SK-N-SH (cell line): ENCODE data around the gene ENOX1. TPM values are rescaled to one million over a fixed set of nuclear protein-coding genes. Genes with fewer than 3 reads are reported as not detected.

Experiments used
- CTCF ChIA-PET: fragments of 300-600, 350-600 bp; formaldehyde crosslinking; extraction: SDS; loops from one replicate; lab custom pipeline; 2021; lab: Yijun Ruan, JAX
- POLR2A ChIA-PET: fragments of 350-600 bp; sonication (Branson Sonifier 250); formaldehyde crosslinking; extraction: SDS; loops from one replicate; lab custom pipeline; 2020; ENCODE audit warnings: antibody characterized with exemption, inconsistent platforms; lab: Yijun Ruan, JAX
- DNase-seq: peaks from one replicate; pipeline ENCODE4 v3.0.0; 2012
- H2AFZ ChIP-seq: fragments of 200-600 bp; sonication (generic); 2 replicates; pipeline ENCODE4 v1.8.1; 2016; ENCODE audit warnings: antibody characterized with exemption, mild to moderate bottlenecking, low read depth
- H3F3A ChIP-seq: fragments of 200-600 bp; sonication (generic); replicated peaks from 2 replicates; pipeline ENCODE3; 2016; ENCODE audit warnings: antibody characterized with exemption, mild to moderate bottlenecking; ENCODE audit not compliant: insufficient read depth
- H3K27ac ChIP-seq, 2 experiments: fragments of 200-500 bp in 1 of 2; fragments of 200-600 bp in 1 of 2; sonication (Bioruptor generic) in 1 of 2; sonication (generic), shearing (Covaris generic) in 1 of 2; 2 replicates each; pipeline versions ENCODE4 v1.5.1 to v1.6.1; 2014 to 2016; ENCODE audit warnings: low read depth in 2 of 2, inconsistent platforms in 1 of 2, low read length in 1 of 2, mild to moderate bottlenecking in 1 of 2, mixed read lengths in 1 of 2
- H3K27me3 ChIP-seq: fragments of 200-600 bp; sonication (generic), shearing (Covaris generic); 2 replicates; pipeline ENCODE4 v1.6.1; 2016; ENCODE audit warnings: mixed run types; ENCODE audit not compliant: insufficient read depth
- H3K36me3 ChIP-seq, 2 experiments: fragments of 200-500 bp in 1 of 2; fragments of 200-600 bp in 1 of 2; sonication (Bioruptor generic) in 1 of 2; sonication (generic) in 1 of 2; replicated peaks in 1 of 2; 2 replicates each; pipeline versions ENCODE3 to v1.5.1; 2014 to 2016; ENCODE audit warnings: low read length in 1 of 2, mild to moderate bottlenecking in 1 of 2; ENCODE audit not compliant: insufficient read depth in 2 of 2, control insufficient read depth in 1 of 2
- H3K4me1 ChIP-seq, 2 experiments: fragments of 200-500 bp in 1 of 2; fragments of 200-600 bp in 1 of 2; sonication (Bioruptor generic) in 1 of 2; sonication (generic), shearing (Covaris generic) in 1 of 2; 2 replicates each; pipeline versions ENCODE4 v1.5.1 to v1.6.1; 2014 to 2016; ENCODE audit warnings: low read depth in 1 of 2, low read length in 1 of 2, mixed run types in 1 of 2; ENCODE audit not compliant: insufficient read depth in 2 of 2, control insufficient read depth in 1 of 2
- H3K4me2 ChIP-seq: fragments of 200-600 bp; sonication (generic), shearing (Covaris generic); 2 replicates; pipeline ENCODE4 v1.6.1; 2017; ENCODE audit warnings: mixed run types
- H3K4me3 ChIP-seq, 2 experiments: fragments of 200-500 bp in 1 of 2; fragments of 200-600 bp in 1 of 2; sonication (Bioruptor generic) in 1 of 2; sonication (generic), shearing (Covaris generic) in 1 of 2; 2 replicates each; pipeline versions ENCODE4 v1.5.1 to v1.8.1; 2014 to 2016; ENCODE audit warnings: low read depth in 2 of 2, inconsistent platforms in 1 of 2, low read length in 1 of 2, mild to moderate bottlenecking in 1 of 2, mixed read lengths in 1 of 2, moderate library complexity in 1 of 2
- H3K79me2 ChIP-seq: fragments of 200-600 bp; sonication (generic); 2 replicates; pipeline ENCODE4 v1.8.1; 2017; ENCODE audit warnings: mild to moderate bottlenecking; ENCODE audit not compliant: insufficient read depth
- H3K9ac ChIP-seq: fragments of 200-600 bp; sonication (generic); 2 replicates; pipeline ENCODE4 v1.6.1; 2017; ENCODE audit warnings: mixed run types
- H3K9me2 ChIP-seq: fragments of 200-600 bp; sonication (generic); 2 replicates; pipeline ENCODE4 v1.6.1; 2017; ENCODE audit warnings: mixed run types
- H3K9me3 ChIP-seq: fragments of 200-600 bp; sonication (generic); 2 replicates; pipeline ENCODE4 v1.6.1; 2017; ENCODE audit warnings: mixed run types, mild to moderate bottlenecking, moderate library complexity
- H4K20me1 ChIP-seq: fragments of 200-600 bp; sonication (generic); 2 replicates; pipeline ENCODE4 v1.6.1; 2017; ENCODE audit warnings: mild to moderate bottlenecking, mixed run types; ENCODE audit not compliant: insufficient read depth
- EP300 ChIP-seq, 2 experiments: IDR thresholded peaks; 2 replicates each; pipeline versions ENCODE4 v1.4.0 to v1.6.1; 2012; ENCODE audit warnings: borderline replicate concordance in 1 of 2, low read depth in 1 of 2, low read length in 1 of 2
- EZH2phosphoT487 ChIP-seq: fragments of 200-600 bp; sonication (generic); IDR thresholded peaks from 2 replicates; pipeline ENCODE4 v1.6.1; 2017; ENCODE audit warnings: low read depth, mixed run types, mild to moderate bottlenecking, antibody characterized with exemption, moderate library complexity, borderline replicate concordance
- FOSL2 ChIP-seq: IDR thresholded peaks from 2 replicates; pipeline ENCODE4 v1.4.0; 2012; ENCODE audit warnings: low read depth, mild to moderate bottlenecking, moderate library complexity, borderline replicate concordance
- FOXM1 ChIP-seq: IDR thresholded peaks from 2 replicates; pipeline ENCODE4 v1.4.0; 2012; ENCODE audit warnings: low read depth, mild to moderate bottlenecking
- JUND ChIP-seq: IDR thresholded peaks from 2 replicates; pipeline ENCODE4 v1.4.0; 2012
- MXI1 ChIP-seq: IDR thresholded peaks from 2 replicates; pipeline ENCODE4 v1.6.1; 2012; ENCODE audit warnings: mild to moderate bottlenecking, low read depth, low read length, improper control_type of control experiment
- NFIC ChIP-seq: IDR thresholded peaks from 2 replicates; pipeline ENCODE4 v1.4.0; 2012; ENCODE audit warnings: borderline replicate concordance
- NRF1 ChIP-seq: IDR thresholded peaks from 2 replicates; pipeline ENCODE4 v1.6.1; 2012; ENCODE audit warnings: low read depth, mild to moderate bottlenecking, low read length
- PBX3 ChIP-seq: IDR thresholded peaks from 2 replicates; pipeline ENCODE4; 2012
- RCOR1 ChIP-seq: fragments of 150-350 bp; IDR thresholded peaks from 2 replicates; pipeline ENCODE4 v1.6.1; 2017; ENCODE audit warnings: antibody characterized with exemption, low read length
- REST ChIP-seq: IDR thresholded peaks from 2 replicates; pipeline ENCODE4 v1.6.1; 2012; ENCODE audit warnings: mild to moderate bottlenecking, low read depth, low read length, moderate library complexity
- RXRA ChIP-seq: IDR thresholded peaks from 2 replicates; pipeline ENCODE4 v1.4.0; 2012; ENCODE audit warnings: low read depth, mild to moderate bottlenecking, borderline replicate concordance
- SMC3 ChIP-seq: IDR thresholded peaks from 2 replicates; pipeline ENCODE4 v1.6.1; 2012; ENCODE audit warnings: low read depth, low read length, improper control_type of control experiment
- TAF1 ChIP-seq: IDR thresholded peaks from 2 replicates; pipeline ENCODE4 v1.6.1; 2012; ENCODE audit warnings: low read depth, mild to moderate bottlenecking, low read length, moderate library complexity, borderline replicate concordance
- TCF12 ChIP-seq: IDR thresholded peaks from 2 replicates; pipeline ENCODE4 v1.4.0; 2012
- TEAD4 ChIP-seq: IDR thresholded peaks from 2 replicates; pipeline ENCODE4 v1.4.0; 2012; ENCODE audit warnings: mild to moderate bottlenecking, borderline replicate concordance; ENCODE audit not compliant: insufficient read depth
- ZBTB33 ChIP-seq: IDR thresholded peaks from 2 replicates; pipeline ENCODE4 v1.4.0; 2012; ENCODE audit warnings: low read depth, borderline replicate concordance
- WGBS: methylation state at CpG from one replicate; pipeline ENCODE4 v1.1.6; 2017; ENCODE audit warnings: low lambda C conversion rate; 5-methylcytosine and 5-hydroxymethylcytosine counted together
- polyA plus RNA-seq, 3 experiments: library from polyadenylated mRNA; depleted of rRNA; stranded (reverse); fragments of >200 nt; gene quantifications; 2 replicates each; pipeline ENCODE4 v1.2.3, GENCODE V29; 2012
- TF ChIP-seq, protein P1 (sequence below): fragments of 150-350 bp; IDR thresholded peaks from 2 replicates; pipeline ENCODE4 v1.6.1; 2017; ENCODE audit warnings: antibody characterized with exemption, low read length, low read depth, borderline replicate concordance

Gene ENOX1
- polyA plus RNA-seq, 1 of the 3 experiments (the other 2 are of a cell fraction), result 5.8 TPM

DNA sequence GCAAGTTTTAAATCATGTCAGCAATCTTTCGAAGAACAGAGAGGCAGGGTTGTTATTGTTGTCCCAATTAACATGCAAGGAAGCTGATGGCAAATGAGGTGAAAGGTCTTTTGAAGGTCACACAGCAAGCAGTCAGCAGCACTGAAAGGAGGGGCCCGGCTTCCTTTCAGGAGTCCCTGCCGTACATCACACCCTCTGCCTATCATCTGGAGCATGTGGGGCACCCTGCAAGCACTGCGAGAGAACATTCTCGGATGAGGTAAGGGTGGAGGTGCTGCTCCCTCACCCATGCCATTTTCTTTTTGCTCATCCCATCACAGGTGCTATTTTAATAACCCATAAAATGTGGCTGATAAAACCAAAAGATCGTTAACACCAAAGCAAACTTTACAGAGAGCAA is 111.2 kb downstream of the ENOX1 start:
- Histone ChIP-seq H3K4me1 (no peaks in the 10 kb centered on the region), H3K27me3 (no peaks in the 10 kb centered on the region), H3F3A (no peaks in the 10 kb centered on the region), H3K4me2 (no peak overlapping the region), H3K9me3 (no peaks in the 10 kb centered on the region), H3K9me2 (no peaks in the 10 kb centered on the region), H2AFZ (no peak overlapping the region), H3K4me3 (no peak overlapping the region), H3K36me3 (no peaks in the 10 kb centered on the region), H3K9ac (no peak overlapping the region), H3K27ac (no peak overlapping the region), H4K20me1 (no peaks in the 10 kb centered on the region), H3K79me2 (no peaks in the 10 kb centered on the region)
- WGBS, result 91% methylated on average over 6 of the region's 6 CpGs
- ChIA-PET CTCF (interaction anchor here (0.6 to 0.7 kb wide), 2 partner anchors 10 to 13 kb away, joined by 3 to 4 read pairs; no protein-coding TSS in a partner anchor), POLR2A (no interaction called here)
- DNase-seq, result no peak
- TF ChIP-seq EP300 (IDR thresholded peaks at IDR 0.05; ENCODE audit: borderline replicate concordance in 1 of 2, low read depth in 1 of 2, low read length in 1 of 2), result no peak
- TF ChIP-seq, protein P1, sequence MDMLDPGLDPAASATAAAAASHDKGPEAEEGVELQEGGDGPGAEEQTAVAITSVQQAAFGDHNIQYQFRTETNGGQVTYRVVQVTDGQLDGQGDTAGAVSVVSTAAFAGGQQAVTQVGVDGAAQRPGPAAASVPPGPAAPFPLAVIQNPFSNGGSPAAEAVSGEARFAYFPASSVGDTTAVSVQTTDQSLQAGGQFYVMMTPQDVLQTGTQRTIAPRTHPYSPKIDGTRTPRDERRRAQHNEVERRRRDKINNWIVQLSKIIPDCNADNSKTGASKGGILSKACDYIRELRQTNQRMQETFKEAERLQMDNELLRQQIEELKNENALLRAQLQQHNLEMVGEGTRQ, result no peak
- no peak for TF ChIP-seq PBX3
- no peak for TF ChIP-seq JUND
- no peak for TF ChIP-seq MXI1
- TF ChIP-seq TCF12, result no peak
- no peak for TF ChIP-seq FOXM1
- TF ChIP-seq SMC3, result no peak
- TF ChIP-seq EZH2phosphoT487, result no peak

DNA sequence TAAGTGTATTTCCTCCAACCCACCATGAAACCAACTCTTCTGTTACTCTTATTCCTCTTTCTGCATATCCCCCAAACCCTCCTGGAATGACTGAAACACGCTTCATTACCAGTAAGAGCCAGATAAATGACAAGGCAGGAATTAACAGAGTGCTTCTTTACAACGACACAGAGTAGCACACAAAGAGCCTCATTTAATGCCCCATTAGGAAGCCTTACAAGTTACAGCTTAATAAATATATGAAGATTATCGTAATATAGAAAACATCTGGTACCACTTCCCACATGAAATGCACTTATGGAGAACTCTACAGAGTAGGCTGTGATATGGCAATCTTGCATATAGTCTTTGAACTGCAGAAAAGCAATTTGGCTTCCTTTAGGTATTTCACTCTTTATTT is 116.8 kb downstream of the ENOX1 start:
- WGBS, result 85% methylated on average over 3 of the region's 3 CpGs
- POLR2A ChIA-PET, result no interaction called here
- CTCF ChIA-PET, result no interaction called here
- Histone ChIP-seq H3K4me3 (no peak overlapping the region), H3K27ac (no peak overlapping the region), H3K9ac (no peak overlapping the region), H3K27me3 (no peaks in the 10 kb centered on the region), H3K9me2 (no peaks in the 10 kb centered on the region), H3K9me3 (no peaks in the 10 kb centered on the region), H3K4me2 (no peak overlapping the region), H3F3A (no peaks in the 10 kb centered on the region), H3K79me2 (no peaks in the 10 kb centered on the region), H2AFZ (no peak overlapping the region), H3K4me1 (peaks cover 3 to 15% of the 10 kb centered on the region in 2 experiments; a peak in 2 of 4 replicates), H3K36me3 (no peaks in the 10 kb centered on the region), H4K20me1 (no peaks in the 10 kb centered on the region)
- DNase-seq, result no peak
- no peak for TF ChIP-seq ZBTB33
- no peak for TF ChIP-seq TAF1
- TF ChIP-seq, protein P1, result no peak
- no peak for TF ChIP-seq MXI1
- no peak for TF ChIP-seq RCOR1
- no peak for TF ChIP-seq REST
- TF ChIP-seq RXRA, result no peak
- no peak for TF ChIP-seq FOSL2
- TF ChIP-seq NRF1, result no peak
- TF ChIP-seq NFIC, result no peak
- no peak for TF ChIP-seq EZH2phosphoT487
- TF ChIP-seq TEAD4, result no peak
